Gastroesophageal sphincter (tissue), 3 donors: ENCODE data around the gene MYLK.

Source experiments
- EP300 ChIP-seq: sonication (generic); formaldehyde crosslinking; IDR thresholded peaks from one replicate; pipeline ENCODE4 v1.6.1; 2017; ENCODE audit warnings: antibody characterized with exemption, mild to moderate bottlenecking
- POLR2A ChIP-seq, 2 donors: fragments of 450-650 bp; IDR thresholded peaks; one replicate each; pipeline ENCODE4 v1.6.1; 2017; ENCODE audit warnings: antibody characterized with exemption in 2 of 2, mild to moderate bottlenecking in 2 of 2, moderate library complexity in 1 of 2
- POLR2AphosphoS5 ChIP-seq: sonication (generic); formaldehyde crosslinking; IDR thresholded peaks from one replicate; pipeline ENCODE4 v1.6.1; 2017; ENCODE audit warnings: antibody characterized with exemption
- TF ChIP-seq, protein P1 (sequence below), 4 experiments: fragments of 200-600 bp in 2 of 4; fragments of 450-650 bp in 2 of 4; sonication (generic) in 1 of 4; IDR thresholded peaks; one replicate each; pipeline ENCODE4 v1.5.1; 2017 to 2019; ENCODE audit warnings: antibody characterized with exemption in 4 of 4, mild to moderate bottlenecking in 2 of 4, moderate library complexity in 2 of 4

DNA sequence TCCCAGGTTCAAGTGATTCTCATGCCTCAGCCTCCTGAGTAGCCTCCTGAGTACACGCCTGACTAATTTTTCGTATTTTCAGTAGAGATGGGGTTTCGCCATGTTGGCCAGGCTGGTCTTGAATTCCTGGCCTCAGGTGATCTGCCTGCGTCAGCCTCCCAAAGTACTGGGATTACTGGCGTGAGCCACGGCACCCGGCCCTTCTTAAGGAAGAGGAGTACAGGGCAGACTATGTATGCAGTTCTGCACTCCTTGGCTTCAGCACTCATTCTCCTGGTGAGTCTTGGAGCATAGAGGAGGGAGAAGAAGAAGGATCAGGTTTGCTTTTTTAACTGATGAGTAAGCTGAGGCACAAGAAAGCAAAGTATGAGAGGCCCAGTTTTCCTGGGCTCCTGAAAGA, 199.5 kb downstream of the MYLK start:
- TF ChIP-seq POLR2AphosphoS5 (no peak), POLR2A (IDR thresholded peaks at IDR 0.05) (no peak), EP300 (no peak)
- TF ChIP-seq, protein P1, sequence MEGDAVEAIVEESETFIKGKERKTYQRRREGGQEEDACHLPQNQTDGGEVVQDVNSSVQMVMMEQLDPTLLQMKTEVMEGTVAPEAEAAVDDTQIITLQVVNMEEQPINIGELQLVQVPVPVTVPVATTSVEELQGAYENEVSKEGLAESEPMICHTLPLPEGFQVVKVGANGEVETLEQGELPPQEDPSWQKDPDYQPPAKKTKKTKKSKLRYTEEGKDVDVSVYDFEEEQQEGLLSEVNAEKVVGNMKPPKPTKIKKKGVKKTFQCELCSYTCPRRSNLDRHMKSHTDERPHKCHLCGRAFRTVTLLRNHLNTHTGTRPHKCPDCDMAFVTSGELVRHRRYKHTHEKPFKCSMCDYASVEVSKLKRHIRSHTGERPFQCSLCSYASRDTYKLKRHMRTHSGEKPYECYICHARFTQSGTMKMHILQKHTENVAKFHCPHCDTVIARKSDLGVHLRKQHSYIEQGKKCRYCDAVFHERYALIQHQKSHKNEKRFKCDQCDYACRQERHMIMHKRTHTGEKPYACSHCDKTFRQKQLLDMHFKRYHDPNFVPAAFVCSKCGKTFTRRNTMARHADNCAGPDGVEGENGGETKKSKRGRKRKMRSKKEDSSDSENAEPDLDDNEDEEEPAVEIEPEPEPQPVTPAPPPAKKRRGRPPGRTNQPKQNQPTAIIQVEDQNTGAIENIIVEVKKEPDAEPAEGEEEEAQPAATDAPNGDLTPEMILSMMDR (IDR thresholded peaks at IDR 0.05) = no peak
